Activated B cell treated with CpG ODN at 0.5 μM for 24 hours (primary cell): ENCODE data around the gene COQ2. TPM values are rescaled to one million over a fixed set of nuclear protein-coding genes. Genes with fewer than 3 reads are reported as not detected.

Source experiments
- ATAC-seq: fragments of 200-7000 bp; cut with Tn5 transposase; one replicate; pipeline ENCODE4 v1.10.0; 2021; ENCODE audit warnings: low read depth, mild to moderate bottlenecking, moderate library complexity
- CTCF ChIA-PET: fragments of 350-600 bp; sonication (Branson Sonifier 250); formaldehyde crosslinking; loops from one replicate; lab custom pipeline; 2021; ENCODE audit warnings: antibody characterized with exemption; lab: Charles Lee
- POLR2A ChIA-PET: fragments of 350-600 bp; sonication (Branson Sonifier 250); formaldehyde crosslinking; loops from one replicate; lab custom pipeline; 2021; ENCODE audit warnings: antibody characterized with exemption; lab: Charles Lee
- DNase-seq: peaks from one replicate; pipeline ENCODE4 v3.0.0; 2022
- H3K27ac Mint-ChIP-seq: one replicate; pipeline ENCODE4 v1.8.0; 2020; ENCODE audit warnings: mixed read lengths
- H3K27me3 Mint-ChIP-seq: one replicate; pipeline ENCODE4 v1.8.0; 2021; ENCODE audit warnings: mixed read lengths
- H3K36me3 Mint-ChIP-seq: one replicate; pipeline ENCODE4 v1.8.0; 2021; ENCODE audit warnings: low read depth, mixed read lengths
- H3K4me1 Mint-ChIP-seq: one replicate; pipeline ENCODE4 v1.8.0; 2021; ENCODE audit warnings: mixed read lengths
- H3K4me3 Mint-ChIP-seq: one replicate; pipeline ENCODE4 v1.8.0; 2020; ENCODE audit warnings: mild to moderate bottlenecking, mixed read lengths
- H3K9me3 Mint-ChIP-seq: one replicate; pipeline ENCODE4 v1.8.0; 2020; ENCODE audit warnings: mixed read lengths
- CTCF ChIP-seq: fragments of 200-600 bp; IDR thresholded peaks from one replicate; pipeline ENCODE4 v1.8.0; 2022; ENCODE audit warnings: antibody characterized with exemption, mild to moderate bottlenecking
- intact Hi-C: fragments of 100-400 bp; cut with micrococcal nuclease; formaldehyde crosslinking; loops from one replicate; pipeline ENCODE4 v1.15.1; 2024
- total RNA-seq: library from RNA; stranded (reverse); gene quantifications from 2 replicates; pipeline ENCODE4 v1.2.3, GENCODE V29; 2022

Gene COQ2
- total RNA-seq, 1 donor from 2014 or later: 18.8 TPM

GRCh38 chr4:83272900-83273299 lies 11.7 kb downstream of the COQ2 start:
- Mint-ChIP-seq H3K36me3 (peaks cover 48% of the 10 kb centered on the region), H3K27me3 (no peaks in the 10 kb centered on the region), H3K4me1 (peaks cover 53% of the 10 kb centered on the region), H3K9me3 (no peaks in the 10 kb centered on the region), H3K4me3 (peak overlapping the region; percentile 13), H3K27ac (peak overlapping the region; percentile 77)
- intact Hi-C loops: loop anchor here (1.0 kb wide), 1 partner anchor 9 kb away; no protein-coding TSS in a partner anchor
- no peak for TF ChIP-seq CTCF
- no peak for DNase-seq
- CTCF ChIA-PET: interaction anchor here (1.0 to 1.8 kb wide), 8 partner anchors 8 to 162 kb away, joined by 3 to 11 read pairs (median 4); no protein-coding TSS in a partner anchor
- POLR2A ChIA-PET: interaction anchor here (0.7 kb wide), 1 partner anchor 11 kb away, joined by 3 read pairs; no protein-coding TSS in a partner anchor
- peak; percentile 85 for ATAC-seq

DNA sequence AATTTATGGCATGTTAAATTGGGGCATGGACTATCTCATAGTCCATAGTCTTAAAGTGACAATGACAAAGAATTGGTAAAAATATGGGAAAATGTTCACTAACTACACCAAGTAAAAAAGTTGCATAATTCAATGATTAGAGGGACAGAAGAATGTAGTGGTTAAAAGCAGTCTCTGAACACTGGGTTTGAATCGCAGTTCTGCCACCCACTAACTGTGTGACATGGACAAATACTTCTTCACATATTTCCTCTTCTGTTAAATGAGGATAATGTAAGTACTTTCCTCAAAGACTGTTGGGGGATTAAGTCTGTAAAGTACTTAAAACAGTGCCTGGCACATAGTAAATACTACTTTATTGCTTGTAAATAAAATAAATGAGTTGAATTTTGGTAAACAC lies 15.3 kb downstream of the COQ2 start:
- TF ChIP-seq CTCF: no peak
- Mint-ChIP-seq H3K27me3 (no peaks in the 10 kb centered on the region), H3K4me3 (no peak overlapping the region), H3K4me1 (peaks cover 38% of the 10 kb centered on the region), H3K9me3 (no peaks in the 10 kb centered on the region), H3K36me3 (peaks cover 50% of the 10 kb centered on the region), H3K27ac (no peak overlapping the region)
- ChIA-PET POLR2A (no interaction called here), CTCF (interaction anchor here (5.6 kb wide), 1 partner anchor 12 kb away, joined by 51 read pairs; no protein-coding TSS in a partner anchor)
- intact Hi-C loops: no loop called here
- no peak for DNase-seq
- ATAC-seq: no peak

- H3K4me3 Mint-ChIP-seq: no peak overlapping the region
- no peak for TF ChIP-seq CTCF
- ChIA-PET POLR2A (interaction anchor here (1.4 to 2.1 kb wide), 2 partner anchors 13 to 16 kb away, joined by 7 to 8 read pairs; partner anchors contain the start of gene COQ2), CTCF (interaction anchor here (5.6 kb wide), 1 partner anchor 12 kb away, joined by 51 read pairs; no protein-coding TSS in a partner anchor)
- peaks cover 35% of the 10 kb centered on the region for H3K4me1 Mint-ChIP-seq
- intact Hi-C loops: no loop called here
- ATAC-seq: no peak
- H3K27me3 Mint-ChIP-seq: no peaks in the 10 kb centered on the region
- no peak for DNase-seq
- peaks cover 55% of the 10 kb centered on the region for H3K36me3 Mint-ChIP-seq
- H3K9me3 Mint-ChIP-seq: no peaks in the 10 kb centered on the region
- no peak overlapping the region for H3K27ac Mint-ChIP-seq
Observed at GRCh38 chr4:83268491-83268890, 16.1 kb downstream of the COQ2 start.

- Mint-ChIP-seq H3K27ac (no peak overlapping the region), H3K27me3 (no peaks in the 10 kb centered on the region), H3K36me3 (peaks cover 60% of the 10 kb centered on the region), H3K9me3 (no peaks in the 10 kb centered on the region), H3K4me1 (peaks cover 30% of the 10 kb centered on the region), H3K4me3 (no peak overlapping the region)
- no peak for ATAC-seq
- ChIA-PET POLR2A (interaction anchor here (1.4 to 2.1 kb wide), 2 partner anchors 14 to 16 kb away, joined by 7 to 8 read pairs; partner anchors contain the start of gene COQ2), CTCF (interaction anchor here (2.0 to 5.6 kb wide), 2 partner anchors 13 to 193 kb away, joined by 9 to 51 read pairs; no protein-coding TSS in a partner anchor)
- TF ChIP-seq CTCF: no peak
- no peak for DNase-seq
- intact Hi-C loops: no loop called here
Observed at GRCh38 chr4:83267830-83268475, 16.6 kb downstream of the COQ2 start.
